Skeletal muscle tissue (tissue), 4 donors: ENCODE results near the gene FAM3D. TPM values are rescaled to one million over a fixed set of nuclear protein-coding genes. Genes with fewer than 3 reads are reported as not detected.

Experiments used
- H3K27ac ChIP-seq: one replicate; pipeline ENCODE4 v1.7.0; 2013; ENCODE audit warnings: mild to moderate bottlenecking, low read depth, low read length, inconsistent platforms
- H3K27me3 ChIP-seq, 3 donors: one replicate each; pipeline ENCODE4 v1.7.0; 2013; ENCODE audit warnings: low read length in 3 of 3; ENCODE audit not compliant: control insufficient read depth in 3 of 3, insufficient read depth in 3 of 3
- H3K36me3 ChIP-seq, 3 donors: one replicate each; pipeline ENCODE4 v1.7.0; 2013; ENCODE audit warnings: low read length in 3 of 3; ENCODE audit not compliant: control insufficient read depth in 3 of 3, insufficient read depth in 3 of 3
- H3K4me1 ChIP-seq, 3 donors: one replicate each; pipeline ENCODE4 v1.7.0; 2013; ENCODE audit warnings: low read length in 3 of 3, mild to moderate bottlenecking in 3 of 3; ENCODE audit not compliant: control insufficient read depth in 3 of 3, insufficient read depth in 3 of 3
- H3K4me3 ChIP-seq, 3 donors: one replicate each; pipeline ENCODE4 v1.7.0; 2013; ENCODE audit warnings: low read length in 3 of 3
- H3K9ac ChIP-seq, 3 donors: one replicate each; pipeline ENCODE4 v1.7.0; 2013; ENCODE audit warnings: low read length in 3 of 3, mild to moderate bottlenecking in 3 of 3, moderate library complexity in 2 of 3, low read depth in 1 of 3
- H3K9me3 ChIP-seq, 3 donors: one replicate each; pipeline ENCODE4 v1.7.0; 2013; ENCODE audit warnings: low read length in 3 of 3; ENCODE audit not compliant: control insufficient read depth in 3 of 3
- total RNA-seq: library from RNA; depleted of rRNA; stranded (reverse); fragments of >200 nt; gene quantifications from one replicate; pipeline ENCODE4 v1.2.3, GENCODE V29; 2014
- donor health status: Osteomylitis.

Gene FAM3D
- total RNA-seq, 1 donor from 2014 or later, result not detected

DNA sequence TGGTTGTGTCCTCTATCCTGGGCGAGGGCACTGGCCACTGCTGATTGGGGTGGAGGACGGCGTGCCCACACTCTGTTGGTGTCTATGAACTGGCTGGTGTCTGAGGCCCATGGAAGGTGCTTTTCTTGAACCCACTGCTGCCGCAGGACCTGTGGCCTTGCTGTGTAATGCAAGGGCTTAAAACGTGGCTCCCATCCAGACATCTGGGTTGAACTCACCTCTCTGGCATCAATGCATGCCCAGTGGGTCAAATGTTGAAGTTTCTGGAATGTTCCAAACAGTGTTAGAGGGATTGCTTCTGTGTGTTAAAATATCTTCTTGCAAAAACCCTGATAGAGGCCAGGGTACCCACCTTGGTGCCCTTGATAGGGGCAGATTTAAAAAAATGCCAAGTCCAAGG is 42.6 kb downstream of the FAM3D start:
- Histone ChIP-seq H3K9ac (no peak overlapping the region), H3K4me1 (peaks cover 15 to 20% (median 20%) of the 10 kb centered on the region in 3 donors), H3K27ac (no peak overlapping the region), H3K9me3 (no peaks in the 10 kb centered on the region), H3K27me3 (no peaks in the 10 kb centered on the region), H3K4me3 (no peak overlapping the region), H3K36me3 (no peaks in the 10 kb centered on the region)

DNA sequence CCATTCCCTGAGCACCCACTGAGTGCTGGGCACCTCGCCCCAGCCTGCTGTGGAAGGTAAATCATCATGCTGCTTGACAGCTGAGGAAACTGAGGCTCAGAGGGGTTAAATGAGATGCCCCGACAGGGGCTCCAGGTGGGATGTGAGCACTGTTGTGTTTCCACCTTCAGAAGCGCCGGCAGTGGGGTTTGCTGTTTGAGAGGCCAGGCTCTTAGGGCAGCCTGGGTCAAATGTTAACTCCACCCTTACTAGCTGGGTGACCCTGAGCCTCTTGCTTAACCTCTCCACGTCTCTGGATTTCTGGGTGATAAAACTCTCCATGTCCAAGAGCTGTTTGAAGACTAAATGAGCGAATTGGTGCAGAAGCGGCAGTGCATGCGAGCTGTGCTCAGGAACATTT is 43.1 kb downstream of the FAM3D start:
- Histone ChIP-seq H3K9ac (no peak overlapping the region), H3K27ac (no peak overlapping the region), H3K36me3 (no peaks in the 10 kb centered on the region), H3K27me3 (no peaks in the 10 kb centered on the region), H3K4me1 (peaks cover 14 to 16% (median 16%) of the 10 kb centered on the region in 3 donors), H3K4me3 (no peak overlapping the region), H3K9me3 (no peaks in the 10 kb centered on the region)

DNA sequence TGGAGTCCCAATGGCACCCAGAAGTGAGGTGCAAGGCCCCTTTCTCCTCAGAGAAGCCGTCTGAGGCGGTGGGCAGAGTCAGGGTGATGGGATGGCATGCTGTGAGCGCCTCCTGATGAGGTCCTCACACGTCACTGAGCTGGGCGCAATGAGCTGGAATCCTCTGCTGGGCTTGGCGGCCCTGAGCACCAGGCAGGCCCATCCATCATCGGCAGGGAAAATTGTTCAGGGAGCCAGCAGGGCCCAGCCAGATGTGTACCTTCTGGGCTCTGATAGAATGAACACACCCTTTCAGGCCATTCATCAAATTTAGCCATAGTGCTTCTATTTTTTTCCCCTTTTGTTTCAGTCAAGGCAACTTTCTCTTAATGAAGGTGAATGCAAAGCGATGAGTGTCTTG is 43.7 kb downstream of the FAM3D start:
- H3K27me3 ChIP-seq, result no peaks in the 10 kb centered on the region
- H3K27ac ChIP-seq, result no peak overlapping the region
- H3K4me3 ChIP-seq, result no peak overlapping the region
- no peak overlapping the region for H3K9ac ChIP-seq
- H3K36me3 ChIP-seq, result no peaks in the 10 kb centered on the region
- no peaks in the 10 kb centered on the region for H3K9me3 ChIP-seq
- H3K4me1 ChIP-seq, result peaks cover 10% of the 10 kb centered on the region in 3 donors

DNA sequence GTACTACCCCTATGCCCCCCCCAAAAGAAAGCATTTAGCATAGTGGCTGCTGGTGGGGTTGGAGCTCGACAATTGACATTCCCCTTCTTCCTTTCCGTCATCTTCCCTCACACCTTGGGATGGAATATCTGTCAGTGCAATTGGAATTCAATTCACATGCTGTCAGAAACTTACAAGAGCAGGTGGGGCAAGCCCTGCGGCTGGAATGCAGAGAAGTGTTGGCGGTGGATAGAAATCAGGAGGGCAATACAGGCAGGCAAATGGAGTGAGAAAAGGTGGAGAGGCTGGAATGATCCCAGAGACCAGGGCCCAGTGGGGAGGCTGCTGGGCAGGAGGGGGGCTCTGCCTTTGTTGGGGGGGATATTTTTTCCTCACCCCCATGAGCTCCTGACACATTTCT is 44.1 kb downstream of the FAM3D start:
- no peaks in the 10 kb centered on the region for H3K27me3 ChIP-seq
- no peaks in the 10 kb centered on the region for H3K36me3 ChIP-seq
- H3K4me3 ChIP-seq, result no peak overlapping the region
- no peaks in the 10 kb centered on the region for H3K9me3 ChIP-seq
- no peak overlapping the region for H3K27ac ChIP-seq
- no peak overlapping the region for H3K9ac ChIP-seq
- peaks cover 5 to 6% (median 6%) of the 10 kb centered on the region in 3 donors for H3K4me1 ChIP-seq

DNA sequence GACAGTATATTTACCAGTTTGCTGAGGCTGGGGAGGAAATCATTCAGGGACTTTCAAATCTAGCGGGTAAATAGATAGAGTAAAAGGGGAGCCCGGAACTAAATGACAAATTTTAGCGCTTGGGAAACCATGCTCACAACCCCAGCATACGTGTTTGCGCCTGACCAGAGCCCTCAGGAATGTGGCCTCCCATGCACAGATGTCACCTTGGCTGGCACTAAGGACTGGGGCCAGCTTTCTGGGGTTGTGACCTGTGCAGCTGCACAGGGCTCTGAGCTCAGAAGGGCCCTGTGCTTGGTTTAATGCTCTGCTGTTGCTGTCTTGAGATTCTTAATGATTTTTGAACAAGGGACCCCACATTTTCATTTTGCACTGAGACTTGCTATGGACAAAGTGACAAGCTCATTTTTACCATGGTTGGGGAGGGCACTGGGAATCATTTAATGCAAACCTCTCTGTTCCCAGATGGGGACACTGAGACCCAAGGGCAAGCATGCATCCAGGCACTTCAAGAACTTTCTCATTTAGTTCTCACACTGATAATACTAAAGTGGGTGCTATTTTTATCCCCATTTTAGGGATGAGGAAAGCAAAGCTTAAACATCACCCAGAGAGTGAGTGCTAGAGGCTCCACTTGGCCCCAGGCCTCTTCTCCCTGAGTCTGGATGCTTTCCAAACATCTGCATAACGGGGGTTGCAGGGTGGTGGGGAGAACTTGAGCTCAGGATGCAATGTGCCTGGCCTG is 45.3 kb downstream of the FAM3D start:
- no peaks in the 10 kb centered on the region for H3K27me3 ChIP-seq
- H3K36me3 ChIP-seq, result no peaks in the 10 kb centered on the region
- H3K9ac ChIP-seq, result no peak overlapping the region
- H3K27ac ChIP-seq, result no peak overlapping the region
- H3K9me3 ChIP-seq, result no peaks in the 10 kb centered on the region
- no peaks in the 10 kb centered on the region for H3K4me1 ChIP-seq
- no peak overlapping the region for H3K4me3 ChIP-seq

DNA sequence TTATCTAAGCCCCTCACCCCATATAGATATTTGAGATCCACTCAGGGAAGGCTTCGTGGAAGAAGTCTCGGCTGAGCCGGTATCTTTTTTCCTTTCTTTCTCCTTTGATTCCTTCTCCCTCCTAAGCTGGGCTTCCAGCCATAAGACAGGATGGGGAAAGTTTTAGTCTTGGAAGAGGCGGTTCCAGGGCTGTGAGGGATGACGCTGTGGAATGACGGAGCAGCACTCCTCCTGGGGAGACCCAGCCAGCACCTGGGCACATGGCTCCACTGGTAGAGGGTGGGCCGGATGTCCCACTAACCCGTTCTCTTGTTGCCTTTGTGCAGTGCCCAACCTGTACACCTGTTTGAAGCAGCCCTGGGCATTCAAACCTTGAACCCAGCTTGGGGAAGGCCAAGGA is 46.2 kb downstream of the FAM3D start:
- H3K4me3 ChIP-seq, result no peak overlapping the region
- no peaks in the 10 kb centered on the region for H3K4me1 ChIP-seq
- H3K36me3 ChIP-seq, result no peaks in the 10 kb centered on the region
- H3K27ac ChIP-seq, result no peak overlapping the region
- no peak overlapping the region for H3K9ac ChIP-seq
- no peaks in the 10 kb centered on the region for H3K9me3 ChIP-seq
- no peaks in the 10 kb centered on the region for H3K27me3 ChIP-seq

DNA sequence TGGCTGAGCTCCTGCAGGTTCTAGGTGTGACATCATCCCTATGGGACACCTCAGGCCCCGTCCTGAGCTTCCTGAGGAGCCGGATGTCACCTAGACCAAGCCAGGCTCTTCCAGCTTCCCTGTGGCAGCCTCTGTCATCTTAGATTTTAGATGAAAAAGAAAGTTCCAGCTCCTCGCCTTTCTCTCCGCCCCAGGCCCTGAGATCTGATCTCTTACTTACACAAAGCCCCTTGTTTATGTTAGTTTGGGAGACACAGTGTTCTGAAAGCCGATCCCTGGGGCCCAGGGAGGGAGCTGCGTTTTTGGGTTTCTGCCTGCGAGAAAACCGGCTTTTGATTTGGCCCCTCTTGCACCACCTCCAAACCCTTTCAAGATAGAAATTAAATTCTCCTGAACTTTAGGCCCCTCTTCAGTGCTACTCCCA is 49.2 kb downstream of the FAM3D start:
- H3K4me3 ChIP-seq, result no peak overlapping the region
- no peaks in the 10 kb centered on the region for H3K4me1 ChIP-seq
- no peak overlapping the region for H3K27ac ChIP-seq

DNA sequence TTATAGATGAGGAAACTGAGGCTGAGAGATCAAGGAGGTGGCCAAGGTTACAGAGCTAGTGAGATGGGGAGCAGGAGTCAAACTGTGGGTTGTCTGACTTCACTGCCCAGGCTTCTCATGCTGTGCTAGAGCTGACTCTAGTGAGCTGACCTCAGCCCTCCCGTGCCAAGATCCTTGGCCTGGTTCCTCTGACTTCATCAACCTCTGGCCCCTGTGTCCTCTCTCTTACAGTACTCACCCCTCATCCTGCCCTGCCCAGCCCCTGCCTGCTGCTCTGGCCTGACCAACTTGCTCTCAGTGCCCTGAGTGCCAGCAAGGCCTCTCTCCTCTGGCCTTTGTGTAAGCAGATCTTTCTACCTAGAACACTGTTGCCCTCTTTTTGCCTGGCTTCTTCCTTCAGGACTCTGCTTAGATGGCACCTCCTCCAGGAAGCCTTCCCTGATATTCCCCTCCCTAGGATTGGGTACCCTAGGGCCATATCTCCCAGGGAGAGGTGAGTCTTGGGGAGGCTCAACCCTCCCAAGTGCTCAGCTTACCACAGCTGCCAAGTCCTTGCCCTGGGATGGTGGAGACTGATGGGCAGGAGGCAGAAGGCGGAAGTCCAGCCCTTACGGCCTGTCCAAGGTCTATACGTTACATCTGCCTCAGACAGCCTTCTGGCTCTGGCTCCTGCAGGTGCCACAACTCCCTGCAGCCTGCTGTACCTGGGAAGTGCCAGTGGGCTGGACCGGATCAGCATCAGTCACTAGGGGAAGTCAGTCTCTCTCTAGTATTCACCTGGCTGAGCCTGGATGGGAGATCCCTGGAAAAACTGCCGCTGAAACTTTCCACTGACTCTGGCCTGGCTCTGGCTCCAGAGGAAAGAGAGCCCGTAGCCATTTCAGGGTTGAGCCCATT is 53.1 kb downstream of the FAM3D start:
- H3K4me1 ChIP-seq, result peaks cover 4 to 18% (median 8%) of the 10 kb centered on the region in 3 donors
- no peak overlapping the region for H3K4me3 ChIP-seq
- no peaks in the 10 kb centered on the region for H3K27me3 ChIP-seq
- no peak overlapping the region for H3K27ac ChIP-seq
- no peaks in the 10 kb centered on the region for H3K36me3 ChIP-seq
- no peak overlapping the region for H3K9ac ChIP-seq
- H3K9me3 ChIP-seq, result no peaks in the 10 kb centered on the region

More for the DNA sequence above, 49.2 kb downstream of the FAM3D start:
- H3K27me3 ChIP-seq, result no peaks in the 10 kb centered on the region
- H3K9ac ChIP-seq, result no peak overlapping the region
- H3K36me3 ChIP-seq, result no peaks in the 10 kb centered on the region
- H3K9me3 ChIP-seq, result no peaks in the 10 kb centered on the region

DNA sequence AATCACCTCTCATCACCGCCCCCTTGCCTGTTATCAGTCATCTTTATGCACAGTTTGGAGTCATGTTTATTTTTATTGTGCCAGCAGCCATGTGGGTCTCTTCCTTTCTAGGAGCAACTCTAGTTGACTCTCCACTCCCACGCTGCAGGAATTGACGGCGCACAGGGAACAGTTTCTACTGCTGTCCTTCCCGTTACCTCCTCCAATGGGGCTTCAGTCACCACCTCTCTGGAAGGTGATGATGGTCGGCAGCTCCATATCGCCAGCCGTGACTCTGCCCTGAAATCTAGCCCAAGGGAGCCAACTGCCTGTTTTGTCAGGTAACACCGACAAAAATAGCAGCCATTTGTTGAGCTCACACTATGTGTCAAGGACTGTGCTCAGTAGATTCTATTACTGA is 53.7 kb downstream of the FAM3D start:
- Histone ChIP-seq H3K36me3 (no peaks in the 10 kb centered on the region), H3K27ac (no peak overlapping the region), H3K9ac (no peak overlapping the region), H3K9me3 (no peaks in the 10 kb centered on the region), H3K27me3 (no peaks in the 10 kb centered on the region), H3K4me3 (no peak overlapping the region), H3K4me1 (peaks cover 4 to 19% (median 8%) of the 10 kb centered on the region in 3 donors)

DNA sequence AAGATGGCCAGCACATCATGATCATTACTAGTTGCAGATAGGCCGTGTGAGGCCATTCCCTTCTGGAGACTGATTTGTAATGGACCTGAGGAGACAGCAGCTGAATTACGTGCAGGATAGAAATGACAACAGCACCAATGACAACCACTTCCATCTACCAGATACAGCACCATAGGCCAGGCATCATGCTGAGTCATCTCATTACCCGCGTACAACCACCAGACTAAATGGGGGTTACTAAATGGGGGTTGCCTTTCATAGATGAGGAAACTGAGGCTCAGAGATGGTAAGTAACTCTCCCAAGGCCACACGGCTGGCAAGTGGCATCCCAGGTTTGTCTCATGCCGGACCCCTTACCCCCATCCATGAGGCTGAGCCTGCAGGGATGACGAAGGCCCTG is 56.6 kb downstream of the FAM3D start:
- Histone ChIP-seq H3K9ac (no peak overlapping the region), H3K27ac (no peak overlapping the region), H3K36me3 (no peaks in the 10 kb centered on the region), H3K27me3 (no peaks in the 10 kb centered on the region), H3K4me1 (peaks cover 4 to 19% (median 8%) of the 10 kb centered on the region in 3 donors), H3K4me3 (no peak overlapping the region), H3K9me3 (no peaks in the 10 kb centered on the region)
